Nephron (organoid): ENCODE results near the gene NTRK2.

Source experiments
- H3K27ac Mint-ChIP-seq, 3 experiments: 2 replicates each; pipeline ENCODE4 v1.8.0; 2020; ENCODE audit warnings: mixed read lengths in 3 of 3, mild to moderate bottlenecking in 2 of 3, moderate library complexity in 1 of 3
- H3K27me3 Mint-ChIP-seq: 2 replicates; pipeline ENCODE4 v1.8.0; 2021; ENCODE audit warnings: low read depth, mild to moderate bottlenecking, moderate library complexity, mixed read lengths
- H3K36me3 Mint-ChIP-seq: 2 replicates; pipeline ENCODE4 v1.8.0; 2020; ENCODE audit warnings: low read depth, mixed read lengths
- H3K4me1 Mint-ChIP-seq: 2 replicates; pipeline ENCODE4 v1.8.0; 2020; ENCODE audit warnings: mixed read lengths
- H3K4me3 Mint-ChIP-seq, 3 experiments: 2 replicates each; pipeline ENCODE4 v1.8.0; 2020; ENCODE audit warnings: mild to moderate bottlenecking in 3 of 3, mixed read lengths in 3 of 3, moderate library complexity in 2 of 3
- H3K9me3 Mint-ChIP-seq: 2 replicates; pipeline ENCODE4 v1.8.0; 2020; ENCODE audit warnings: mixed read lengths
- CTCF ChIP-seq, 3 experiments: fragments of 200-600 bp; sonication (generic); IDR thresholded peaks; one replicate each; pipeline ENCODE4 v1.5.0; 2021; ENCODE audit warnings: antibody characterized with exemption in 3 of 3; ENCODE audit not compliant: unreplicated experiment in 3 of 3

Gene NTRK2

DNA sequence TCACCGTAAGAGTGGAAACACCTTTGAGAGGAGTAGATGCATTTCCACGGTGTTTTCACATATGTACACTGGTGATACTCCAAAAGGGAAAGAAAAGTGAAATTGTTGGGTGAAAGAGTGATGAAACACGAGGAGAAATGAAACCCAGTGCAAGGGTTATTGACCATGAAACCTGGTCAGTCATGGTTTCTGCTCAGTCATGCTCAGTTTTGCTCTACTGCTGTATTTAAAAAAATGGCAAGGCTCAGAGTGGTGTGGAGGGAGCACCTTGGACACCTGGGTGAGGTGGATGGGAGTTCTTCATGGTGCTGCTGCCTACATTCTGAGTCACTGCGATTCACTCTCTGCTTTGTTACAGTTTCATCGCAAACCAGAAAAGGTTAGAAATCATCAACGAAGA lies 32.3 kb downstream of the NTRK2 start:
- H3K36me3 Mint-ChIP-seq, result peaks cover 8% of the 10 kb centered on the region
- no peaks in the 10 kb centered on the region for H3K9me3 Mint-ChIP-seq
- H3K4me3 Mint-ChIP-seq, result no peak overlapping the region
- TF ChIP-seq CTCF (IDR thresholded peaks at IDR 0.05; ENCODE audit: unreplicated experiment in 3 of 3), result no peak
- peak overlapping the region in 1 of 3 experiments; percentile 66 for H3K27ac Mint-ChIP-seq
- no peaks in the 10 kb centered on the region for H3K27me3 Mint-ChIP-seq
- H3K4me1 Mint-ChIP-seq, result peaks cover 55% of the 10 kb centered on the region

DNA sequence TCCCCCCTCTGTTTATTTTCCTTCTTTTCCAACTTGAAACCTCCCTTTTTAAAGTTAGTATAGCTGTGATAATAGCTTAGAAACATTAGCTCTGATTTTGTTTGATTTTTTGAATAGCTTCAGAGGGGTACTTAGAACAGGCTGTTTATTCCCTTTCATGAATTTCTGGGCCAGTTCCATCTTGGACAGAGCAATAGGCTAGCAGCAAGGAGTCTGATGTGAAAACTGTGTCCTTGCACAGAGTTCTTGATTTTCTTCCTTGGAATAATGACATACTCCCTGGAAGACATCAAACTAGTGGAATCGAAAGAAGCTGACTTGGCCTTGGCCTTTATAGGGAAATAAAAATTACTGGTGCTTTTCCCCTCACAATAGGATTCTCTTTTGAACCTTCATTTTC lies 32.9 kb downstream of the NTRK2 start:
- Mint-ChIP-seq H3K27ac (peak overlapping the region in 2 of 3 experiments; percentile 28 to 66), H3K36me3 (peaks cover 8% of the 10 kb centered on the region), H3K4me1 (peaks cover 55% of the 10 kb centered on the region), H3K9me3 (no peaks in the 10 kb centered on the region), H3K27me3 (no peaks in the 10 kb centered on the region), H3K4me3 (no peak overlapping the region)
- TF ChIP-seq CTCF (IDR thresholded peaks at IDR 0.05; ENCODE audit: unreplicated experiment in 3 of 3), result no peak

DNA sequence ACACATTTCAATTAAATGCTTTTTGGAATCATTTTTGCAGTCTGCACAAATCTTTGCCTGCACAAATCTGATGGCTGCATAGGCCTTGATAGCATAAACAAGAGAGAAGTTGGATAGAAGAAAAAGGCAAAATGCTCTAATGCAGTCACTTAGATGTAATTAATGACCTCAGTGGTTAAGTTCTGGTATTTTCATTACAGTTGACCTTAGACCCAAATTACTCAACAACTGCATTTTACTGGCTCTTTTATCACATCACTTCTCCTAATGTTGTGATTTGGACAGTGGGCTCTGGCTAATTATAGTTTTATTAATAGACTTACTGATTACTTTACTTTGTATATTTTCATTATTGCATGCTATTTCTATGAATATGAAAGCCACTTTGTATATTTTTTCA lies 34.3 kb downstream of the NTRK2 start:
- TF ChIP-seq CTCF (IDR thresholded peaks at IDR 0.05; ENCODE audit: unreplicated experiment in 3 of 3), result no peak
- no peaks in the 10 kb centered on the region for H3K27me3 Mint-ChIP-seq
- no peak overlapping the region for H3K4me3 Mint-ChIP-seq
- peak overlapping the region in 1 of 3 experiments; percentile 66 for H3K27ac Mint-ChIP-seq
- peaks cover 11% of the 10 kb centered on the region for H3K36me3 Mint-ChIP-seq
- no peaks in the 10 kb centered on the region for H3K9me3 Mint-ChIP-seq
- peaks cover 52% of the 10 kb centered on the region for H3K4me1 Mint-ChIP-seq

- TF ChIP-seq CTCF (IDR thresholded peaks at IDR 0.05; ENCODE audit: unreplicated experiment in 3 of 3), result no peak
- H3K27me3 Mint-ChIP-seq, result no peaks in the 10 kb centered on the region
- H3K27ac Mint-ChIP-seq, result no peak overlapping the region
- no peak overlapping the region for H3K4me3 Mint-ChIP-seq
- peaks cover 11% of the 10 kb centered on the region for H3K36me3 Mint-ChIP-seq
- no peaks in the 10 kb centered on the region for H3K9me3 Mint-ChIP-seq
- H3K4me1 Mint-ChIP-seq, result peaks cover 41% of the 10 kb centered on the region
Observed at GRCh38 chr9:84705128-84705527, 35.6 kb downstream of the NTRK2 start.

GRCh38 chr9:84708400-84708799 lies 38.9 kb downstream of the NTRK2 start:
- H3K36me3 Mint-ChIP-seq, result peaks cover 20% of the 10 kb centered on the region
- H3K9me3 Mint-ChIP-seq, result no peaks in the 10 kb centered on the region
- no peak overlapping the region for H3K4me3 Mint-ChIP-seq
- no peaks in the 10 kb centered on the region for H3K27me3 Mint-ChIP-seq
- no peak for TF ChIP-seq CTCF (IDR thresholded peaks at IDR 0.05; ENCODE audit: unreplicated experiment in 3 of 3)
- H3K27ac Mint-ChIP-seq, result no peak overlapping the region
- H3K4me1 Mint-ChIP-seq, result peaks cover 20% of the 10 kb centered on the region

GRCh38 chr9:84709056-84709455 lies 39.5 kb downstream of the NTRK2 start:
- peaks cover 19% of the 10 kb centered on the region for H3K4me1 Mint-ChIP-seq
- no peaks in the 10 kb centered on the region for H3K9me3 Mint-ChIP-seq
- no peak overlapping the region for H3K4me3 Mint-ChIP-seq
- TF ChIP-seq CTCF (IDR thresholded peaks at IDR 0.05; ENCODE audit: unreplicated experiment in 3 of 3), result no peak
- peaks cover 4% of the 10 kb centered on the region for H3K27me3 Mint-ChIP-seq
- H3K36me3 Mint-ChIP-seq, result peaks cover 24% of the 10 kb centered on the region
- peak overlapping the region in 1 of 3 experiments; percentile 9 for H3K27ac Mint-ChIP-seq
